Adrenal gland (tissue), 12 donors: ENCODE results near the gene USP10. TPM values are rescaled to one million over a fixed set of nuclear protein-coding genes. Genes with fewer than 3 reads are reported as not detected.

Source experiments
- DNase-seq, 7 donors: peaks; one replicate each; pipeline ENCODE4 v3.0.0-alpha.2; 2019 to 2020
- H3K27ac ChIP-seq, 5 donors: fragments of 200-600 bp; sonication (generic) in 4 of 5; 1 replicate in 3 of 5; 2 replicates in 2 of 5; pipeline versions ENCODE4 v1.5.1 to v1.8.0; 2016 to 2020; ENCODE audit warnings: mild to moderate bottlenecking in 1 of 5
- H3K27me3 ChIP-seq: fragments of 200-600 bp; 2 replicates; pipeline ENCODE4 v1.8.0; 2021
- H3K36me3 ChIP-seq, 2 donors: fragments of 200-600 bp; replicated peaks in 1 of 2; 1 replicate in 1 of 2; 2 replicates in 1 of 2; pipeline versions ENCODE4 v1.5.1 to v1.8.0; 2018 to 2022
- H3K4me1 ChIP-seq, 2 donors: fragments of 200-600 bp; replicated peaks in 1 of 2; 1 replicate in 1 of 2; 2 replicates in 1 of 2; pipeline versions ENCODE4 v1.5.1 to v1.8.0; 2018 to 2021
- H3K4me3 ChIP-seq, 4 donors: fragments of 200-600 bp; sonication (generic) in 3 of 4; one replicate each; pipeline ENCODE4 v1.5.1; 2016 to 2018
- H3K9me3 ChIP-seq, 3 donors: fragments of 200-600 bp; sonication (generic) in 1 of 3; replicated peaks in 1 of 3; 1 replicate in 2 of 3; 2 replicates in 1 of 3; pipeline versions ENCODE4 v1.5.1 to v1.8.0; 2016 to 2021
- CTCF ChIP-seq, 6 experiments: fragments of 450-650 bp in 4 of 6; fragments of 200-600 bp in 2 of 6; sonication (generic) in 1 of 6; IDR thresholded peaks; 1 replicate in 5 of 6; 2 replicates in 1 of 6; pipeline versions ENCODE4 v1.5.1 to v1.8.0; 2016 to 2021; ENCODE audit warnings: antibody characterized with exemption in 6 of 6, mild to moderate bottlenecking in 2 of 6, moderate library complexity in 1 of 6
- POLR2A ChIP-seq, 2 donors: fragments of 450-650 bp; IDR thresholded peaks; one replicate each; pipeline ENCODE4 v1.6.1; 2017; ENCODE audit warnings: antibody characterized with exemption in 2 of 2, mild to moderate bottlenecking in 2 of 2, moderate library complexity in 1 of 2
- WGBS, 4 donors: extraction: QIAGEN DNeasy Blood & Tissue Kit in 2 of 4; methylation state at CpG; one replicate each; pipeline versions ENCODE4 v1.1.5 to v1.1.7; 2013 to 2017; 5-methylcytosine and 5-hydroxymethylcytosine counted together
- intact Hi-C, 2 donors: fragments of 100-400 bp; cut with DNase I; formaldehyde crosslinking; loops; one replicate each; pipeline versions ENCODE4 v1.14.1 to v1.15.0; 2022 to 2023
- polyA plus RNA-seq, 3 donors: library from polyadenylated mRNA; stranded (reverse); fragments of 200-250 nt in 2 of 3; fragments of 350-450 nt in 1 of 3; fragmentation: Illumina TruSeq in 1 of 3; extraction: RNeasy Lipid Tissue Mini Kit (QIAGEN cat#74804) in 1 of 3; gene quantifications; one replicate each; pipeline ENCODE4 v1.2.3, GENCODE V29; 2013 to 2014
- total RNA-seq, 9 donors: library from RNA; depleted of rRNA in 4 of 9; stranded (reverse); fragments of >200 nt in 4 of 9; fragments of 120-200 nt in 1 of 9; fragmentation: NEBNext Ultra II Directional in 1 of 9; extraction: Animal tissue kit (Norgen Biotek cat#: 25700) in 1 of 9; gene quantifications; one replicate each; pipeline versions ENCODE4 v1.1.0 to v1.2.4, GENCODE V29; 2013 to 2023
- donor health status: healthy with polysubstance abuse.
- donor health status: Bipolar disorder and iron deficiency.
- donor health status: DM: yes; HTN: yes; CAD: no.
- donor health status: DM: no; HTN: no; CAD: no.
- donor health status: DM: no; HTN: no; CAD: no.
- donor health status: DM: yes; HTN: yes; CAD: no.

The USP10 gene
- total and polyA plus RNA-seq, 12 donors = 16.2 to 154 (median 60.4) TPM

- intact Hi-C loops = loop anchor here in 1 of 2 donors (5.0 kb wide), 1 partner anchor 39 kb away; no protein-coding TSS in a partner anchor
- Histone ChIP-seq H3K4me1 (peaks cover 11 to 27% of the 10 kb centered on the region in 2 donors), H3K9me3 (no peaks in the 10 kb centered on the region), H3K27me3 (no peaks in the 10 kb centered on the region), H3K4me3 (no peak overlapping the region), H3K27ac (no peak overlapping the region), H3K36me3 (no peaks in the 10 kb centered on the region)
- DNase-seq = no peak
- TF ChIP-seq POLR2A (IDR thresholded peaks at IDR 0.05) = no peak
- no peak for TF ChIP-seq CTCF (IDR thresholded peaks at IDR 0.05)
- 89 to 94% (median 93%) methylated on average over 5 to 7 of the region's 7 CpGs for WGBS, 4 donors
Measured at GRCh38 chr16:84715854-84716253, 16.1 kb downstream of the USP10 start.

GRCh38 chr16:84716740-84717139 is 16.9 kb downstream of the USP10 start:
- intact Hi-C loops = loop anchor here in 1 of 2 donors (5.0 kb wide), 1 partner anchor 39 kb away; no protein-coding TSS in a partner anchor
- TF ChIP-seq POLR2A (IDR thresholded peaks at IDR 0.05) = no peak
- TF ChIP-seq CTCF (IDR thresholded peaks at IDR 0.05) = no peak
- H3K4me1 ChIP-seq = peaks cover 11 to 27% of the 10 kb centered on the region in 2 donors
- H3K27ac ChIP-seq = no peak overlapping the region
- H3K9me3 ChIP-seq = no peaks in the 10 kb centered on the region
- H3K27me3 ChIP-seq = no peaks in the 10 kb centered on the region
- no peaks in the 10 kb centered on the region for H3K36me3 ChIP-seq
- H3K4me3 ChIP-seq = no peak overlapping the region
- WGBS, 4 donors = 73 to 86% (median 83%) methylated on average over 7 of the region's 7 CpGs
- no peak for DNase-seq

GRCh38 chr16:84717484-84717883 is 17.7 kb downstream of the USP10 start:
- no peaks in the 10 kb centered on the region for H3K9me3 ChIP-seq
- H3K27me3 ChIP-seq = no peaks in the 10 kb centered on the region
- intact Hi-C loops = loop anchor here in 1 of 2 donors (5.0 kb wide), 1 partner anchor 40 kb away; no protein-coding TSS in a partner anchor
- WGBS, 4 donors = 93 to 97% (median 95%) methylated on average over 2 of the region's 2 CpGs
- TF ChIP-seq CTCF (IDR thresholded peaks at IDR 0.05) = no peak
- no peak for TF ChIP-seq POLR2A (IDR thresholded peaks at IDR 0.05)
- H3K36me3 ChIP-seq = no peaks in the 10 kb centered on the region
- no peak overlapping the region for H3K27ac ChIP-seq
- DNase-seq = no peak
- H3K4me3 ChIP-seq = no peak overlapping the region
- peaks cover 11 to 24% of the 10 kb centered on the region in 2 donors for H3K4me1 ChIP-seq

- Histone ChIP-seq H3K27me3 (no peaks in the 10 kb centered on the region), H3K27ac (peak overlapping the region in 2 of 5 donors; percentile 17 to 28), H3K9me3 (no peaks in the 10 kb centered on the region), H3K4me1 (peaks cover 11 to 43% of the 10 kb centered on the region in 2 donors), H3K4me3 (no peak overlapping the region), H3K36me3 (no peaks in the 10 kb centered on the region)
- TF ChIP-seq CTCF (IDR thresholded peaks at IDR 0.05) = no peak
- TF ChIP-seq POLR2A (IDR thresholded peaks at IDR 0.05) = no peak
- 32 to 47% (median 36%) methylated on average over 8 of the region's 8 CpGs for WGBS, 4 donors
- intact Hi-C loops = loop anchor here (5.0 to 10.0 kb wide), 2 partner anchors 95 to 98 kb away; no protein-coding TSS in a partner anchor
- DNase-seq = peak in 5 of 7 donors; percentile 49 to 74 (median 58)
Measured at GRCh38 chr16:84720177-84720579, 20.4 kb downstream of the USP10 start.
